Neural crest cell (in vitro differentiated cells): ENCODE data around the gene DDX60. TPM values are rescaled to one million over a fixed set of nuclear protein-coding genes. Genes with fewer than 3 reads are reported as not detected.

Source experiments
- DNase-seq: peaks from one replicate; pipeline ENCODE4 v3.0.0; 2021; ENCODE audit warnings: low read depth, mixed read lengths, low spot score
- H3K27ac Mint-ChIP-seq: one replicate; pipeline ENCODE4 v1.8.0; 2021; ENCODE audit warnings: mild to moderate bottlenecking, mixed read lengths; ENCODE audit not compliant: unreplicated experiment
- H3K27me3 Mint-ChIP-seq: 2 replicates; pipeline ENCODE4 v1.8.0; 2021; ENCODE audit warnings: low read depth, mild to moderate bottlenecking, mixed read lengths
- H3K36me3 Mint-ChIP-seq: 2 replicates; pipeline ENCODE4 v1.8.0; 2021; ENCODE audit warnings: low read depth, mild to moderate bottlenecking, mixed read lengths
- H3K4me1 Mint-ChIP-seq: 2 replicates; pipeline ENCODE4 v1.8.0; 2021; ENCODE audit warnings: mixed read lengths
- H3K4me3 Mint-ChIP-seq: one replicate; pipeline ENCODE4 v1.8.0; 2021; ENCODE audit warnings: mild to moderate bottlenecking, mixed read lengths
- H3K9me3 Mint-ChIP-seq: 2 replicates; pipeline ENCODE4 v1.8.0; 2021; ENCODE audit warnings: mixed read lengths
- CTCF ChIP-seq: fragments of 200-600 bp; sonication (generic); conservative IDR thresholded peaks from 2 replicates; pipeline ENCODE4 v1.5.0; 2021; ENCODE audit warnings: antibody characterized with exemption, mild to moderate bottlenecking
- total RNA-seq: library from RNA; stranded (reverse); gene quantifications from 2 replicates; pipeline ENCODE4 v1.2.1, GENCODE V29; 2021

Gene DDX60
- total RNA-seq, 1 donor from 2014 or later = 2.1 TPM

GRCh38 chr4:168272488-168272887, 46.1 kb downstream of the DDX60 start:
- Mint-ChIP-seq H3K4me3 (no peak overlapping the region), H3K36me3 (no peaks in the 10 kb centered on the region), H3K9me3 (no peaks in the 10 kb centered on the region), H3K27ac (no peak overlapping the region), H3K4me1 (no peaks in the 10 kb centered on the region), H3K27me3 (no peaks in the 10 kb centered on the region)
- no peak for DNase-seq
- no peak for TF ChIP-seq CTCF

- no peaks in the 10 kb centered on the region for H3K27me3 Mint-ChIP-seq
- H3K27ac Mint-ChIP-seq = no peak overlapping the region
- no peaks in the 10 kb centered on the region for H3K36me3 Mint-ChIP-seq
- H3K9me3 Mint-ChIP-seq = no peaks in the 10 kb centered on the region
- H3K4me1 Mint-ChIP-seq = no peaks in the 10 kb centered on the region
- H3K4me3 Mint-ChIP-seq = no peak overlapping the region
- TF ChIP-seq CTCF = no peak
- no peak for DNase-seq
These were observed 48.7 kb downstream of the DDX60 start for GRCh38 chr4:168269896-168270295.

- TF ChIP-seq CTCF = no peak
- no peak for DNase-seq
- no peak overlapping the region for H3K4me3 Mint-ChIP-seq
- H3K27ac Mint-ChIP-seq = no peak overlapping the region
- H3K27me3 Mint-ChIP-seq = no peaks in the 10 kb centered on the region
- H3K36me3 Mint-ChIP-seq = no peaks in the 10 kb centered on the region
- H3K9me3 Mint-ChIP-seq = no peaks in the 10 kb centered on the region
- H3K4me1 Mint-ChIP-seq = no peaks in the 10 kb centered on the region
These were observed 53.2 kb downstream of the DDX60 start for GRCh38 chr4:168265327-168265726.

GRCh38 chr4:168264903-168265302, 53.6 kb downstream of the DDX60 start:
- DNase-seq = no peak
- no peaks in the 10 kb centered on the region for H3K36me3 Mint-ChIP-seq
- TF ChIP-seq CTCF = no peak
- no peak overlapping the region for H3K27ac Mint-ChIP-seq
- H3K4me1 Mint-ChIP-seq = no peaks in the 10 kb centered on the region
- H3K4me3 Mint-ChIP-seq = no peak overlapping the region
- no peaks in the 10 kb centered on the region for H3K9me3 Mint-ChIP-seq
- H3K27me3 Mint-ChIP-seq = no peaks in the 10 kb centered on the region

- Mint-ChIP-seq H3K27ac (no peak overlapping the region), H3K27me3 (no peaks in the 10 kb centered on the region)
- no peak for TF ChIP-seq CTCF
These were observed 55.5 kb downstream of the DDX60 start for GRCh38 chr4:168263039-168263438.

GRCh38 chr4:168259096-168259495, 59.5 kb downstream of the DDX60 start:
- H3K27me3 Mint-ChIP-seq = no peaks in the 10 kb centered on the region
- DNase-seq = no peak
- H3K27ac Mint-ChIP-seq = no peak overlapping the region
- H3K4me1 Mint-ChIP-seq = no peaks in the 10 kb centered on the region
- H3K4me3 Mint-ChIP-seq = no peak overlapping the region
- no peaks in the 10 kb centered on the region for H3K36me3 Mint-ChIP-seq
- H3K9me3 Mint-ChIP-seq = no peaks in the 10 kb centered on the region
- TF ChIP-seq CTCF = no peak

More at GRCh38 chr4:168263039-168263438, 55.5 kb downstream of the DDX60 start:
- no peak for DNase-seq
- Mint-ChIP-seq H3K36me3 (no peaks in the 10 kb centered on the region), H3K9me3 (no peaks in the 10 kb centered on the region), H3K4me1 (no peaks in the 10 kb centered on the region), H3K4me3 (no peak overlapping the region)
